BJ (cell line): ENCODE results near the gene CORO2A. TPM values are rescaled to one million over a fixed set of nuclear protein-coding genes. Genes with fewer than 3 reads are reported as not detected.

Experiments used
- CTCF ChIA-PET: fragments of 350-600 bp; formaldehyde crosslinking; extraction: SDS; loops from one replicate; lab custom pipeline; 2021; ENCODE audit warnings: antibody characterized with exemption, inconsistent platforms; lab: Yijun Ruan, JAX
- POLR2A ChIA-PET: fragments of 300-600 bp; sonication (Branson Sonifier 250); formaldehyde crosslinking; extraction: SDS; loops from one replicate; lab custom pipeline; 2021; ENCODE audit warnings: antibody characterized with exemption; lab: Charles Lee
- DNase-seq: peaks from one replicate; pipeline ENCODE4 v3.0.0-alpha.2; 2011; ENCODE audit warnings: low read depth
- H3K27me3 ChIP-seq: 2 replicates; pipeline ENCODE4 v1.6.0; 2011; ENCODE audit warnings: low read length; ENCODE audit not compliant: control insufficient read depth, insufficient read depth
- H3K36me3 ChIP-seq: 2 replicates; pipeline ENCODE4 v1.5.1; 2011; ENCODE audit warnings: low read length; ENCODE audit not compliant: control insufficient read depth, insufficient read depth
- H3K4me3 ChIP-seq: 2 replicates; pipeline ENCODE4 v1.5.1; 2011; ENCODE audit warnings: low read depth, mild to moderate bottlenecking, control low read depth, low read length
- CTCF ChIP-seq: IDR thresholded peaks from 2 replicates; pipeline ENCODE4 v1.5.1; 2011; ENCODE audit warnings: low read depth, mild to moderate bottlenecking, control low read depth, inconsistent platforms, low read length, moderate library complexity; ENCODE audit not compliant: insufficient read depth
- polyA plus RNA-seq: library from polyadenylated mRNA; depleted of rRNA; stranded (reverse); fragments of >200 nt; gene quantifications from 2 replicates; pipeline ENCODE4 v1.2.3, GENCODE V29; 2011

Gene CORO2A
- polyA plus RNA-seq, 1 experiment = 1.5 TPM

GRCh38 chr9:98195671-98196070 is 3.2 kb upstream of the CORO2A start:
- ChIA-PET CTCF (interaction anchor here (0.9 to 1.1 kb wide), 2 partner anchors 9 to 273 kb away, joined by 3 to 4 read pairs; no protein-coding TSS in a partner anchor), POLR2A (no interaction called here)
- Histone ChIP-seq H3K36me3 (peaks cover 20% of the 10 kb centered on the region), H3K4me3 (no peak overlapping the region), H3K27me3 (no peaks in the 10 kb centered on the region; the same call in 1 of the 2 replicates)
- no peak for TF ChIP-seq CTCF
- no peak for DNase-seq

GRCh38 chr9:98193336-98193944 is 1.0 kb upstream of the CORO2A start:
- TF ChIP-seq CTCF = no peak
- POLR2A ChIA-PET = no interaction called here
- Histone ChIP-seq H3K27me3 (no peaks in the 10 kb centered on the region; the same call in 1 of the 2 replicates), H3K36me3 (peaks cover 5% of the 10 kb centered on the region; the same call in 1 of the 2 replicates), H3K4me3 (peak overlapping the region; percentile 60)
- no peak for DNase-seq
- CTCF ChIA-PET = interaction anchor here (0.9 to 2.4 kb wide), 12 partner anchors 10 to 583 kb away, joined by 3 to 9 read pairs (median 4); partner anchors contain the start of genes TBC1D2 and TRMO

- POLR2A ChIA-PET = interaction anchor here (0.5 kb wide), 1 partner anchor 136 kb away, joined by 3 read pairs; the partner anchor contains the start of gene NANS
- Histone ChIP-seq H3K27me3 (no peaks in the 10 kb centered on the region; the same call in 1 of the 2 replicates), H3K36me3 (no peaks in the 10 kb centered on the region), H3K4me3 (peak overlapping the region; percentile 60)
- DNase-seq = no peak
- CTCF ChIA-PET = interaction anchor here (1.3 to 2.4 kb wide), 4 partner anchors 10 to 269 kb away, joined by 4 to 7 read pairs (median 6); partner anchors contain the start of genes TRIM14 and TRMO
- TF ChIP-seq CTCF = no peak
Measured at GRCh38 chr9:98191671-98192502, 550 bp downstream of the CORO2A start.

GRCh38 chr9:98191181-98191608 is 1.2 kb downstream of the CORO2A start:
- TF ChIP-seq CTCF = no peak
- no peak for DNase-seq
- H3K4me3 ChIP-seq = no peak overlapping the region
- H3K27me3 ChIP-seq = no peaks in the 10 kb centered on the region; the same call in 1 of the 2 replicates
- H3K36me3 ChIP-seq = no peaks in the 10 kb centered on the region
- ChIA-PET POLR2A (interaction anchor here (0.5 kb wide), 1 partner anchor 135 kb away, joined by 3 read pairs; the partner anchor contains the start of gene NANS), CTCF (interaction anchor here (1.3 to 1.4 kb wide), 2 partner anchors 72 to 268 kb away, joined by 5 to 6 read pairs; partner anchors contain the start of genes TRIM14 and TRMO)

GRCh38 chr9:98190757-98191105 is 1.7 kb downstream of the CORO2A start:
- ChIA-PET CTCF (interaction anchor here (0.7 kb wide), 1 partner anchor 117 kb away, joined by 3 read pairs; no protein-coding TSS in a partner anchor), POLR2A (no interaction called here)
- DNase-seq = no peak

More at GRCh38 chr9:98190757-98191105, 1.7 kb downstream of the CORO2A start:
- Histone ChIP-seq H3K36me3 (no peaks in the 10 kb centered on the region), H3K27me3 (no peaks in the 10 kb centered on the region; the same call in 1 of the 2 replicates), H3K4me3 (no peak overlapping the region)
- TF ChIP-seq CTCF = no peak
